Neuron (in vitro differentiated cells): ENCODE data around the gene DAG1.

Source experiments
- H2AFZ ChIP-seq: one replicate; pipeline ENCODE4 v1.6.1; 2013; ENCODE audit warnings: low read depth, mild to moderate bottlenecking, inconsistent platforms, low read length, moderate library complexity
- H3K27me3 ChIP-seq: one replicate; pipeline ENCODE4 v1.6.1; 2013; ENCODE audit warnings: low read length; ENCODE audit not compliant: insufficient read depth
- H3K36me3 ChIP-seq: one replicate; pipeline ENCODE4 v1.6.1; 2013; ENCODE audit warnings: low read length; ENCODE audit not compliant: insufficient read depth
- H3K4me1 ChIP-seq: one replicate; pipeline ENCODE4 v1.6.1; 2013; ENCODE audit warnings: low read length; ENCODE audit not compliant: insufficient read depth
- H3K4me3 ChIP-seq: 2 replicates; pipeline ENCODE4 v1.5.1; 2013; ENCODE audit warnings: mild to moderate bottlenecking, low read length, moderate library complexity
- H3K9me3 ChIP-seq: one replicate; pipeline ENCODE4 v1.6.1; 2013; ENCODE audit warnings: low read length

Gene DAG1

GRCh38 chr3:49556500-49557275, 86.6 kb downstream of the DAG1 start:
- H3K4me3 ChIP-seq = no peak overlapping the region
- H3K4me1 ChIP-seq = peaks cover 27% of the 10 kb centered on the region
- no peaks in the 10 kb centered on the region for H3K36me3 ChIP-seq
- no peaks in the 10 kb centered on the region for H3K9me3 ChIP-seq
- H2AFZ ChIP-seq = no peak overlapping the region
- no peaks in the 10 kb centered on the region for H3K27me3 ChIP-seq

DNA sequence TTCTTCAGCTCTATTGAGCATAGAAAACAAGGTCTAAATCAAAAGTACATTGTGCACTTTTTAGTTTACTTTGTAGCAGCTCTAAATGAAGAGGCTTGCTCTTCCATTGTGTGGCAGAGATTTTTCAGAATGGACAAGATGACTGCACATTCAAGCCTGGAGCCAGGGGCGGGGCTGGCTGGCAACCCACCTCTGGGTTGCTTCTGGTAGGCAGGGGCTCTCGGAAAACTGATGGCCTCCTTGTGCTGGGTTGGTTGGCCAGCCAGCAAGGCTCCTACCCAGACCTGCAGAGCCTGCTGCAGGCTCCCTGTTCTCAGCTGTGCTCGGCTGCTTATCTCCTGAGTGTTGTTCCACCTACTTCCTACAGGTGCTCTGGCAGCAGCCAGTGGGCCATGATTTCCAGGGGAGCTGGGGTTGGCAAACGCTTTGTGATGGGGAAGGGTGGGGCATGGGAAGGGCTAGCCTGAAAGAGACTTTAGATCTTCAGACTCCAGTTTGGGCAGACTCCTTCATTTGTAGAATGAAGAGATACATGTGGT, 93.0 kb downstream of the DAG1 start:
- no peaks in the 10 kb centered on the region for H3K36me3 ChIP-seq

DNA sequence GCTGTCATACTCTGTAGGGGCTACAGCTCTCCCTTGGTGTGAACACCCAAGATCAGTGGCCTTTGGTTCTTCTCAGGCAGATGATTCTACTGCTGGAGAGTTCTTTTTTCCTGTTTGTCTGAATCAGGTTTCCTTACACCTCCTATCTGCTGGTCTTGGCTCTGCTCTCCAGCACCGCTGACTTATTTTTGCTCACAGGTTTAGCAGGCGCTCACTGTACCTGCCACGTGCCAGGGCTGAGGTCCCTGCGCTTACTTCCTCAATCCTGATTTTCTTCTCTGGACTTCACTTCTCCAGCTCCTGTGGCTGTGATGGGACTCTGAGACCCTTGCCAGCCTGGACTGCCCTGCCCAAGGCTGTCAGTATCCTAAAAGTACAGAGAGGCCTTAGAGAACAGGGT, 93.7 kb downstream of the DAG1 start:
- no peaks in the 10 kb centered on the region for H3K9me3 ChIP-seq
- no peaks in the 10 kb centered on the region for H3K4me1 ChIP-seq
- H2AFZ ChIP-seq = no peak overlapping the region
- H3K4me3 ChIP-seq = no peak overlapping the region
- no peaks in the 10 kb centered on the region for H3K36me3 ChIP-seq
- H3K27me3 ChIP-seq = no peaks in the 10 kb centered on the region

More for the DNA sequence above, 93.0 kb downstream of the DAG1 start:
- peaks cover 5% of the 10 kb centered on the region for H3K4me1 ChIP-seq
- no peak overlapping the region for H2AFZ ChIP-seq
- no peak overlapping the region for H3K4me3 ChIP-seq
- no peaks in the 10 kb centered on the region for H3K27me3 ChIP-seq
- H3K9me3 ChIP-seq = no peaks in the 10 kb centered on the region

GRCh38 chr3:49566312-49566711, 96.2 kb downstream of the DAG1 start:
- Histone ChIP-seq H3K36me3 (no peaks in the 10 kb centered on the region), H3K27me3 (no peaks in the 10 kb centered on the region), H2AFZ (no peak overlapping the region), H3K4me3 (no peak overlapping the region), H3K4me1 (no peaks in the 10 kb centered on the region), H3K9me3 (no peaks in the 10 kb centered on the region)

DNA sequence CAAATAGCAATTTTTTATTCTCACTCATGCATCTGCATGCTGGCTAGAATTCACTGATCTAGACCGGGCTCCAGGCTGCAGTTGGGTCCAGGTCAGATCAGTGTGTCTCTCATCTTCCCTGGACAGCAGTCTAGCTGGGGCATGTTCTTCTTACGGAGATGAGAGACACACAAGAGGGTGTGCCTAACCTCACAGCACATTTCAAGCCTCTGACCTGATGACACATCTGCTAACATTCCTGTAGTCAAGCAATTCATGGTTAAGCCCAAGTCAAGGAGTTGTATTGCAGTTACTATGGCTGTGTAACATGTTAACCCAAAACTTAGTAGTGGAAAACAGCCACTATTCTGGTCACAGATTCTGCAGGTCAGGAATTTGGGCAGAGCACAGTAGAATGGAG, 97.3 kb downstream of the DAG1 start:
- Histone ChIP-seq H3K27me3 (no peaks in the 10 kb centered on the region), H3K36me3 (no peaks in the 10 kb centered on the region), H3K4me1 (no peaks in the 10 kb centered on the region), H3K9me3 (no peaks in the 10 kb centered on the region), H2AFZ (no peak overlapping the region), H3K4me3 (no peak overlapping the region)

- Histone ChIP-seq H3K36me3 (no peaks in the 10 kb centered on the region), H3K9me3 (no peaks in the 10 kb centered on the region), H3K4me3 (no peak overlapping the region), H3K4me1 (no peaks in the 10 kb centered on the region), H2AFZ (no peak overlapping the region), H3K27me3 (no peaks in the 10 kb centered on the region)
Observed at GRCh38 chr3:49568965-49569364, 98.9 kb downstream of the DAG1 start.

DNA sequence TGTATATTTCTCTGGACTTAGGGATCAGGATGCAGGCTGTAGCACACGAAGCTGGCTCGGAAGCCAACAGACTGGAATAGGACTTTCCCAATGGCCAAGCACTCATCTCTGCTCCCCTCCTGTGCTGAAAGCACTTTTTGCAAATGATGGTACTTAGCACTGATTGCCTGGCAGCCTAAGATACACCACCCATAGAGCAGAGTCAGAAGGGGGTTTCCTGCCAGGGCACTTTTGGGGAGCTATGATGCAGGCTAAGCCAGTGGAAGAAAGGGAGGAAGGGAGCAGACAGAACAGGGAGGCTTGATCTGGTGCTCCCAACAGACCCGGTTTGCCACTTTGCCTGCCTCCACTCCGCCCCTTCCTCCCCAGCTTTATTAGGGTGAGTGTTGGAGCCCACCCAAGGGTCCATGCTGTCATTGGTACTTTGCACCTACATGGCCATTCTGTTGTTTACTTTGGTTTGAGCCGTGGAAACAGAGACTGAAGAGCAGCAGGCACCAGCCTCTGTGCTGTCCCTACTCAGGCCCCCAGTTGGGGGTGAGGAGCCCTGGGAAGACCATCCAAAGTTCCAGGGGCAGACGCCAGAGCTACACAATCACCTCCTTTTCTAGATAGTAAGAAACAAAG, 100.1 kb downstream of the DAG1 start:
- no peaks in the 10 kb centered on the region for H3K36me3 ChIP-seq
- H3K4me3 ChIP-seq = no peak overlapping the region
- H3K4me1 ChIP-seq = no peaks in the 10 kb centered on the region
- no peak overlapping the region for H2AFZ ChIP-seq
- H3K9me3 ChIP-seq = no peaks in the 10 kb centered on the region
- H3K27me3 ChIP-seq = no peaks in the 10 kb centered on the region

DNA sequence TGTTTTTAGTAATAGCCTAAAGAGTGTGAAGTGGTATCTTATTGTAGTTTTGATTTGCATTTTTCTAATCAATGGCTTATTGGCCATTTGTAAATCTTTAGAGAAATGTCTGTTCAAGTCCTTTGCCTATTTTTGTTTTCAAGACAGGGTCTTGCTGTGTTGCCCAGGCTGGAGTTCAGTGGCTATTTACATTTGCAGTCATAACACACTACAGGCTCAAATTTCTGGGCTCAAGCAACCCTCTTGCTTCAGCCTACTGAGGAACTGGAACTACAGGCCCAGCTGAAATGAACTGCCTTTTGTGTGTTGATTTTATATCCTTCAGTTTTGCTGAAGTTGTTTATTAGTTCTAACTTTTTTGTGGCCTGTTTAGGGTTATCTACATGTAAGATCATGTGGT, 112.1 kb downstream of the DAG1 start:
- Histone ChIP-seq H3K4me1 (no peaks in the 10 kb centered on the region), H3K27me3 (no peaks in the 10 kb centered on the region), H2AFZ (no peak overlapping the region), H3K9me3 (peaks cover 7% of the 10 kb centered on the region), H3K36me3 (peaks cover 2% of the 10 kb centered on the region), H3K4me3 (no peak overlapping the region)
